GM18517 (cell line): ENCODE data around the gene NOB1.
"Not testable (repeated sequence)": the region's sequence is repeated elsewhere in the genome, so short reads cannot be mapped to it uniquely, and the experiment has no call there.

ENCODE experiments used
- ATAC-seq: cut with Tn5 transposase; IDR thresholded peaks from one replicate; pipeline ENCODE4 v1.9.1; 2021; ENCODE audit warnings: mild to moderate bottlenecking, moderate library complexity; ENCODE audit not compliant: unreplicated experiment

Gene NOB1

DNA sequence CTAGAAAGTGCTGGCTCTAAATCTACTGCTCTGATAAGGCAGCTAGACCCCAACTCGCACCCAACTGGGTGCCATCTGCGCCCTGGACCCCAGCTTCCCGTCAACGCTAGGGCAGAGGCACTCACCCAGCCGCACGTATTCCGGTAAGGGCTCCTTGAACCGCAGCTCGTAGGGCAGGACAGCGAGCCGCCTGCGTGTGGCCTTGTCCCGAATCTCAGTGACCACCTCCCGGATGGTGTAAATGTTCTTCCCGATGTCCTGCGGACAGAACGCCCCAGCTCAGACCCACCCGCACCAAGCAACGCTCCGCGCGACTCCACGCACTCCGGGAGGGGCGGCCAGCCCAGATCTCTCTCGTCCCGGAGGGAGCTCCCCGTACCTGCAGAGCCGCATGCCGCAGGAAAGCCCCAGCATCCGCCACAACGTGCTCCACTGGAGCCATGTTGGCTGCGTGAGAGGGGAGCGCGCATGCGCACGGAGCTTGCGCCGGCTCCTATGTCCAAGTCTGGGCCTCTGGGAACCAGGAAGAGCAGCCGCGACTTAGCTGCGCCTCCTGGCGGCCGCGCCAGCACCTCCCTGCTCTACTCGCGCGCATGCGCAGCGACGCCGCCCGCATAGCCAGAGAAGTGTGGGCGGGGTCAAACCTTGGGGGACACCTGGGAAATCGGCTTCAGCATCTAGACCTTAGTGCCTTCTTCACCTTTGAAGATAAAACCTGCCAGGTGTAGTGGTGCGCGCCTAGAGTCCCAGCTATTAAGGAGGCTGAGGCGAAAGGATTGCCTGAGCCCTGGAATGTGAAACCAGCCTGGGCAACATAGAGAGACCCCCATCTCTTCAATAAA lies at the start of gene NOB1:
Gene NOB1 (minus strand): TSS at position 458 of the 842 bp plus-strand sequence. CDS start 16 bp downstream, at position 442.
- ATAC-seq, result peak; percentile 90

DNA sequence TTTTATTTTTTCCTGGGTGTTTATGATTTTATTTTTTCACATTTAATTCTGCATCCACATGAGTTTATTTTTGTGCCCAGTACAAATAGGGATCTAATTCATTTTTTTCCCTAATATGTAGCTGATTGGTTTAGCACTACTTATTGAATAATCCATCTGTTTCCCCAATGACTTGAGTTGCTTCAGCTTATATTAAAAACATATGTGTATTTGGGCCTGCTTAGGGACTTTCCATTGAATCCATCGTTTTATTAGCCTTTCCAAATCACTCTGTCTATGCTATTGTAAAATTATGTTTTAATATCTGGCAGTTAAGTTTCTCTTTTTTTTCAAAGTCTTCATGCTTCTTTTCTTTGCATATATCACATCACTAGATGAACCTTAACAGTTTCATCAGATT lies 49.6 kb upstream of the NOB1 start:
- no peak for ATAC-seq

DNA sequence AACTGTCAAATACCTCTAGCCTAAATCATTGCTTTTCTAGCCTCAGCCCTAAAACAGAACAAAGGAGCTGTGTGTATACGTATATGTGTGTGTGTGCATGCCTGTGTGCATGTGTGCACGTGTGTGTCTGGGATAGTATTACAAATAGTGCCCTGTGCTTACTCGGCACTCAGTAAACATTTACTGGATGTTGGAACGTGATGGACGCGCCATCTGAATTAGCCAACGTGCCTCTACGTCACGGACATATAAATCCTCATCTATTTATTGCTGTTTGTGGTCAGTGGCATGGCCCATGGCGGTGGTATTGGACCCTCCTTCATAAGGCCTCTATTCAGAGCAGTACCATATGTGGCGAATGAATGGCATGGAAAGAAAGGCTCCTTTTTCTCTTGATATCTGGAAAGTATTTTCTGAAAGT lies 44.9 kb upstream of the NOB1 start:
- no peak for ATAC-seq

DNA sequence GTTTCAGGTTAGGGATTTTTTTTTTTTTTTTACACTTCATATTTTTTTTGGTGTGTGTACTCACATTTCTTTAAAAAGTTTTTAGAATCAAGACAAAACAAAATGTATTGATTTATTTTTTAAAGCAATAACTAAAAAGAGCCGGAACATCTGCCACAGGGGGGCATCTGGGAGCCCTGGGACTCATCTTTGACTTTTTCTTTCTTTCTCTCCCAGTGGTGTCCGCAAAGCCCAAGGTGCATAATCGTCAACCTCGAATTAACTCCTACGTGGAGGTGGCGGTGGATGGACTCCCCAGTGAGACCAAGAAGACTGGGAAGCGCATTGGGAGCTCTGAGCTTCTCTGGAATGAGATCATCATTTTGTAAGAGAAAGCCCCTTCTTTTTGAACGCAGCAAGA lies 43.7 kb upstream of the NOB1 start:
- ATAC-seq, result no peak

DNA sequence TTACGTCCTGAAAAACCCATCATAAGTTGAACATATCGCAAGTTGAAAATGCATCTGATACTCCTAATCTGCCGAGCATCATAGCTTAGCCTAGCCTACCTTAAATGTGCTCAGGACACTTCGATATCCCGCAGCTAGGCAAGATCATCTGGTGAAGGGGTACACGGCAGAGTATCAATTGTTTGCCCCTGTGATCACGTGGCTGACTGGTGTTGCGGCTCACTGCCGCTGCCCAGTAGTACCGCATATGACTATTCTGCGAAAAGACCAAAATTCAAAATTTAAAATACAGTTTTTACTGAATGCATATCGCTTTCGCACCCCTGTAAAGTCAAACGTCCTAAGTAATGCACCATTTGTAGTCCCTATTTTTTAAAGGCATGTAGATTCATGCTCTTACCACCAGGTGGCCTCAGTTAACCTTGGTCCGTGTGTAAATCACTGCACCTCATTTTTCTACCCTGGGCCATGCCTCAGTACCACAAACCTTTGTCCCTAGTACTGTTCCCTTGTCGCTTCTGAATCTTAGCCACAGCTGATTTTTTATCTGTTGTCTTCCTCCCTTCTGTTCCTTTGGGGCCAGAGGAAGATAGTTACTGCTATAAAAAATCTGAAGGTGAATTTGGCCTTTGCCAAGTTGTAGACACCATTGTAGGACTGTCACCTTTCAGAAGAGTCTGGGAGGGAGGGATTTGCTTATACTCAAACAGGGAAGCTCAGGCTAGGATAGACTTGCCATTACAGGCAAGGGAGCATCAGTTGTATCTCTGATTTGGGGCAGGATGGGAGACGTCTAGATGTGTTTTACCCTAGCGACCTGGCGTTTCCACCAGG lies 41.8 kb upstream of the NOB1 start:
- ATAC-seq, result no peak

DNA sequence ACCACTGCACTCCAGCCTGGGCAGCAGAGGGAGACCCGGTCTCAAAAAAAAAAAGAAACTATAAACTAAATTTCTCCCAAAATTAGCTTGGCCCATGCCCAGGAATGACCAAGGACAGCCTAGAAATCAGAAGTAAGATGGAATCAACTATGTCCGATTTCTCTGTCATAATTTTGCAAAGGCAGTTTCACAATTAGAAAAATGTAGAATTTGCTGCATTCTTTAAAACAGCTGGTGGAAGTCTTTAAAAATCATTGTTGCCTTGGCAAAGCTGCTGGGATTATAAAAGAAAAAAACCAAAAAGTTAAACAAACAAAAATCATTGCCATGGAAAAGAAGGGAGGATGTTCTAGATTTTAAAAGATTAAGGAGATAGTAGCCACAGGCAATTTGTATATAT lies 39.8 kb upstream of the NOB1 start:
- no peak for ATAC-seq

DNA sequence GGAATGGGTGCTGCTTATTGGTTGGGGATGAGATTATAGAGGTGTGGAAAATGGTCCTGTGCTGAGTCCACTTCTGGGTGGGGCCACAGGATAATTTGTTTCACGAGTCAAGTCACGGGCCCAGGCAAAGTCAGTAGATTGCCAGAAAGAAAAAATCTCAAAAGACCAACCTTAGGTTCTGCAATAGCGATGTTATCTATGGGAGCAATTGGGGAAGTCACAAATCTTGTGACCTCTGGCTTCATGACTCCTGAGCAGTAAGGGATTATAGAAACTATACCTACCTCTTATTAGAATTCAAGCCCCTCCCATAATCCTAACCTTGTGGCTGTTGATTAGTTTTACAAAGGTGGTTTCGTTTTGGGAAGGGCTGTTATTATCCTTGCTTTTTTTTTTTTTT lies 38.8 kb upstream of the NOB1 start:
- no peak for ATAC-seq

DNA sequence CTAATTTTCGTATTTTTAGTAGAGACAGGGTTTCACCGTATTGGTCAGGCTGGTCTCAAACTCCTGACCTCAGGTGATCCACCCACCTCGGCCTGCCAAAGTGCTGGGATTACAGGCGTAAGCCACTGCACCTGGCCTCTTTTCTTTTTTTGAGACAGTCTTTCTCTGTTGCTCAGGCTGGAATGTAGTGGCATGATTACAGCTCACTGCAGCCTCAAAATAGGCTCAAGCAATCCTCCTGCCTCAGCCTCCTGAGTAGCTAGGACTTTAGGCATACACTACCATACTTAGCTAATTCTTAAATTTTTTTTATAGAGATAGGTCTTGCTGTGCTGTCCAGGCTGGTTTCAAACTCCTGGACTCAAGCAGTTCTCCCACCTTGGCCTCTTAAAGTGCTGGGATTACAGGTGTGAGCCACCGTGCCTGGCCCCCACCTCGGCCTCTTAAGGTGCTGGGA lies 36.7 kb upstream of the NOB1 start:
- not testable (repeated sequence) for ATAC-seq

DNA sequence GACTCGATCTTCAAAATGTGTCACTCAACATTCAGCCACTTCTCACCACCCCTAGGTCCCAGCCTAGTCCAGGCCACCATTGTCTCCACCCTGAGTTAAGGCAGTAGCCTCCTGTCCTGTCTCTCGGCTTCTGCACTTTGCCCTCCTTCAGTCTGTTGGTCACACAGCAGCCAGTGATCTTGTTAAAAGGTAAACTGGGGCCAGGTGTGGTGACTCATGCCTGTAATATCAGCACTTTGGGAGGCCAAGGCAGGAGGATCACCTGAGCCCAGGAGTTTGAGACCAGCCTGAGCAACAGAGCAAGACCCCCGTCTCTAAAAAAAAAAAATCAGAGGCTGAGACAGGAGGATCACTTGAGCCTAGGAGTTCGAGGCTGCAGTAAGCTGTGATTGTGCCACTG lies 33.2 kb upstream of the NOB1 start:
- no peak for ATAC-seq

DNA sequence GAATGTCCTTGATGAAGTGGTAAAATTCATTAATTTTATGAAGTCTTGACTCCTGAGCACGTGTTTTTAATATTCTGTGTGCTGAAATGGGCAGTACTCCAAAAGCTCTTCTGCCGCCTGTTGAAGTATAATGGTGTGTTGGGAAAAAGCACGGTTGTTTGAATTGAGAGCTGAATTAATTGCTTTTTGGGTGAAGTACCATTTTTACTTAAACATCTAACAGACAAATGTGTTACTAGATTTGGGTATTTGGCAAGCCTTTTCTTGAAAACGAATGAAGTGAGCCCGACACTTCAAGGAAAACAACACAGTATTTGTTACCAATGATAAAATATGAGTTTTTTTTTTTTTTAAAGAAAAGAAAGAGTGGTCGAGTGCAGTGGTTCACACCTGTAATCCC lies 29.9 kb upstream of the NOB1 start:
- ATAC-seq, result no peak

DNA sequence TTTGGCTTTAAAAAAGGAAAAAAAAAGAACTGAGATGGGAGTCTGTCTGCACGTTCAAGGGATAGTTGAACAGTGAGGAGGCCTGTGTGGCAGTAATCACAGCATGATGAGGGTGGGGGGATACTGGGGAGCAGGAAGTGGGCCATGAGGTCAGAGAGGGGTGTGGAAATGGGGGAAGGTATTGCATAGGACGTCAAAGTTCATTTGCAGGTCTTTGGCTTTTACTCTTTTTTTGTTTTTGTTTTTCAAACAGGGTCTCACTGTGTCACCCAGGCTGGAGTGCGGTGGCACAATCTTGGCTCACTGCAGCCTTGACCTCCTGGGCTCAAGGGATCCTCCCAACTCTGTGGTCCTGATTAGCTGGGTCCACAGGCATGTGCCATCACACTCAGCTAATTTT lies 26.4 kb upstream of the NOB1 start:
- no peak for ATAC-seq

DNA sequence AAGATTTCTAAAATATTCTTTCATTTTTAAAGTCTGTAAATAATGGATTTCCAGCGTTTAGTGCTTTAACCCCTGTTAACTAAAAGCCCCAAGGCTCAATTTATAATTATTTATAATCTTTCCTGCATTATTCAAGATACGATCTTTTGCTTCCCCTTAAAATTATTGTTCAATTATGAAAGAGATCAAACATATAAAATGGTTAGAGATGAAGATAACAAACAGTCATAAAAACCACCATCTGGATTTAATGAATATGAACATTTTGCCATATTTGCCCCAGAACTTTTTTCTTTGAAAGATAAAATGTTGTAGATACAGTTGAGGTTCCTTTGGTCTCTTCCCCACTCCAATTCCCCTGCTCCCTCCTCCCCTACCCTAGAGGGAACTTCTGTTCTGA lies 25.0 kb upstream of the NOB1 start:
- ATAC-seq, result no peak

DNA sequence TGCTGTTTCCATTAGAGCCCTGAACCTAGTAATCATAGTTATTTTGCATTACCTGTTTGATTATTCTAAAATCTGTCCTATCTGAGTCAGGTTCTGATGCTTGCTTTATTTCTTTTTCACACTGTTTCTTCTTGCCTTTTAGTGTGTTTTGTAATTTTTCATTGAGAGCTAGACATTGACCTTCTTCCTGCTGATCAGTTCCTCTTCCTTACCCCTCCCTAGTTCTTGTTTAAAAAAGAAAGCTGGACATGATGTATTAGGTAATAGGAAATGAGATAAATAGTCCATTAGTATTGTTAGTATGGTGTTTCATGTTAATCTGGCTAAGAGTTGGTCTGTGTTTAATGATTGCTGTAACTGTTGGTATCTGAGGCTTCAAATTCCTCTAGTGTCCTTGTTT lies 20.8 kb upstream of the NOB1 start:
- no peak for ATAC-seq

DNA sequence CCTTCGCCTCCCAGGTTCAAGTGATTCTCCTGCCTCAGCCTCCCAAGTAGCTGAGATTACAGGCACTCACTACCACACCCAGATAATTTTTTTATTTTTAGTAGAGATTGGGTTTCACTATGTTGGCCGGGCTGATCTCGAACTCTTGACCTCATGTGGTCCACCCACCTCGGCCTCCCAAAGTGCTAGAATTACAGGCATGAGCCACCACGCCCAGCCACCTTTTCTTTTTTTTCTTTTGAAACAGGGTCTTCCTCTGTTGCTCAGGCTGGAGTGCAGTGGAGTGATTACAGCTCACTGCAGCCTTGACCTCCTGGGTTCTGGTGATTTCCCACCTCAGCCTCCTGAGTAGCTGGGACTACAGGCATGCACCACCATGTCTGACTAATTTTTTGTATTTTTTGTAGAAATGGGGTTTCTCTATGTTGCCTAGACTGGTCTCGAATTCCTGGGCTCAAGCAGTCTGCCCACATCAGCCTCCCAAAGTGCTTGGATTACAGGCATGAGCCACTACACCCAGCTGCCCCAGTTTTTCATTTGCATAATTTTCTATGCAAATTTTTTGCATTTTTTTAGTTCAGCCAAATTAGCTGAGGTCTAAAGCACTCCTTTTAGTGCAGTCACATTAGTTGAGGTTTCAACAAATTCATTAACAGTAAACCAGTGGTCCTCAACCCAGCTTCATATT lies 18.7 kb upstream of the NOB1 start:
- ATAC-seq, result no peak

DNA sequence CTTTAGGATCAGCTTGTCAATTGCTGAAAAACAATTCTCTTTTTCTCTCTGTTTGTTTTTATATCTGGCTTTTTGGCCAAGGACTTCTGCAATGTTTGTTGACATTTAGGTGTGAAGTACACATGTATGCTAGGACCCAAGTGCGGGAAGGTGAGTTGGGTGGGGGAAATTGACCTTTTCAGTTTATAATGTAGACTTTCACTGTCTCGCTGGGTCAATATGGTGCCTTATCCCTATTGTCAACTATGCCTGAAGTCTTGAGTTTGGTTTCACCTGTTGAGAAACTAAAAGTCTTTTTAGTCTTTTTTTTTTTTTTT lies 16.9 kb upstream of the NOB1 start:
- ATAC-seq, result no peak

DNA sequence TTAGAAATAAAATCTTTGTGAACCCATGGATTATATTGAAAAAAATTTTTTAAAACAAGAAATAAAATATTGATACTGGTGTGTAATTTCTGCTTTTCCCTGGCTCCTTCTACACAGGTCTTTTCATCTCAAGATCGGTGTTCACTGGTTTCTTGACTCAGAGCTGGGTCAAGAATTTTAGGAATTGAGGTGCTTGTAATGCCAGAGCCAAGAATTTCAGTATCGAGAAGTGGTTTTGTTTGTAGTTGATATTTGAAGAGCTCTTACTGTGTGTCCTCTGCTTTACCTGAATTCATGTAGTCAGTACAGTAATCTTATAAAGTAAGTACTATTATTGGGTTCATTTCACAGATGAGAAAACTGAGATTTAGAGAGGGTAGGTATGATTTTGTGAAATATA lies 14.7 kb upstream of the NOB1 start:
- ATAC-seq, result no peak

DNA sequence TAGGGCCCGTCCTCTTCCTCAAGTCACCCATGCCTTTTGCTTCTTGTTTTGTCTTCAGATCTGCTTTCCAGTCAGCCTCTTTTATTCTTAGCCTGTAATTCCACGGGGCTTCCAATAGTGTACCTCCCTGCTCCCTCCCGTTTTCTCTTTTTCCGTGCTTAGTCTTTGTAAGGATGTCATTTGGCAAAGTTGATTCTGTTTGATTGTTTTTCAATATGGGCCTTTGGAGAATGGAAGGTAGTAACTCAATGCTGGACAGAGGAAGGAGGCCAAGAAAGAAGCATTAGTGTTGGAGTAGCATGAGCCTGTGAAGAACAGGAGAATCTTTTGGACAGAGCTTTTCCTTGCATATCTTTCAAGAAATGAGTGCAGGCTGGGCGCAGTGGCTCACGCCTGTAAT lies 13.9 kb upstream of the NOB1 start:
- ATAC-seq, result no peak

DNA sequence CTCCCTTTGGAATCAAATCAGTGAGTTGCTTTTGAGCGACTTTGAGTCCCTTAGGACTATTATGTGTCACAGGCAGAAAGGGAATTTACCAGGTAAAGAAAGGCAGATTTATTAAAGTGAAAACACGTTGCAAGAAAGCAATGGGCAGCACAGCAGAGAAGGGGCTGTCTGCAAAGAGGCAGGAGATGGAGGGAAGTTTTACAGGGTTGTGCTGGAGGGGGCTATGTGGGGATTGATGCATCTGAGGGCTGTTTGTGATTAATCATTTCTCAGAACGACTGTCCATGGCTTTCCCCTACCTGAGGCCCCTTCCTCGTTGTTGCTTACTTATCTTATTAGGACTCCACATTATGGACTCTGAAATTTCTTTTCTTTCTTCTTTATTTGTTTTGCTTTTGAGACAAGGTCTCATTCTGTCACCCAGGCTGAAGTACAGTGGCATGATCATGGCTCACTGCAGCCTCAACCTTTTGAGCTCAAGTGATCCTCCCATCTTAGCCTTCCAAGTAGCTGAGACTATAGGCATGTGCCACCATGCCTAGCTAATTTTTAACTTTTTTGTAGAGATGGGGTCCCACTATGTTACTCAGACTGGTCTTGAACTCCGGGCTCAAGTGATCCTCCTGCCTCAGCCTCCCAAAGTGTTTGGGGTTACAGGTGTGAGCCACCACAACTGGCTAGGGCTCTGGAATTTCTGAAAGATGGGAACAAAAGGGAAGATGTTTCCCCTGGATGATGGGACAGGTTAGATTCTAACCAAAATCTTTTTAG lies 12.9 kb upstream of the NOB1 start:
- ATAC-seq, result no peak

DNA sequence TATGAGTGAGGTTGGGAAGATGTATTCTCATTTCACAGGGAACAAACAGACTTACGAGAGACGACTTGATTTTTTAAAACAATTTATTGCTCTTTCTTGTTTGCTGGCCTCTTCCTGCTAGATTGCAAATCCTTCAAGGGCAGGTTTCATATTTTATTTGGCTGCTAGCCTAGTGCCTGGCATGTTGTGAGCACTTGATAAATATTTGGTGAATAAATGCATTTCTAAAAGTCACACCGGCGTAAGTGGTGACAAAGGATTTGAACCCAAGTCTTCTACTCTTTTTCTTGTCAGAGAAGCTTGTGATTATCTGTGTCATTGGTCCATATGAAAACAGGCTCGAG lies 8.8 kb upstream of the NOB1 start:
- no peak for ATAC-seq

DNA sequence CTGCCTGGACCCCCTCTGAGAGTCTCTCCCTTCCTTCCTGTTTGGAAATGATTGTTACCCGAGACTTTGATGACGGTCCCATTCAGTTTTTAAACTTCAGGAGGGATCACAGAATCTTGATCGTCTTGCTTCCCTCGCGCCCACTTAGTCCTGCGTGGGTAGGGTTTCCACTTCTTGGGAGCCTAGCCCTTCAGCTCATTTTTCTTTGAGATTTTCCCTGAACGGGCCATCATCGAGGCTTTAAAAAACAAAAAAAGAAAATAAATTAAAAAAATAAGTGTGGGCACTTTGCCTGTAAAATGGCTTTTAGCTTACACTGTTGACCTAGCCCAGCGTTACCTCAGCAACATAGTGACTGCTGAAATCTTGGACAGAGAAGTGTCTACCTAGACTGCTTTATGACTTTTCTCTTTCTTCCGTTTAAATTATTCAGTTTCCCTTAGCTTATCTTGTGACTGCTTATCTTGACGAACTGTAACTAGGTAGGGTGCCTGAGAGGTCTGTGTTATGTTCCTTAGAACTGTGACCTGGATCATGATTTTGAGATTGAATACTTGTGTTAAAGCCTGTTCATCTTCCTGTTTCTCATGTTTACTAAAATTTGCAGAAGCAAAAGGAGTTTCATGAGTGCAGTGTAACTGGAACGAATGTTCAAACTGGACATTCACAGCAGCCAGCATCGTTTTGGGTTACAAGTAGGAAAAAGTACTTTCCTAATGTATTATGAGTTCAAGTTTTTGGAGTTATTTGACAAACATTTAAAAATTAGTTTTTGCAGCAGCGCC lies 8.3 kb upstream of the NOB1 start:
- no peak for ATAC-seq
